ENCODE results near the gene OSBP.

Gene OSBP

DNA sequence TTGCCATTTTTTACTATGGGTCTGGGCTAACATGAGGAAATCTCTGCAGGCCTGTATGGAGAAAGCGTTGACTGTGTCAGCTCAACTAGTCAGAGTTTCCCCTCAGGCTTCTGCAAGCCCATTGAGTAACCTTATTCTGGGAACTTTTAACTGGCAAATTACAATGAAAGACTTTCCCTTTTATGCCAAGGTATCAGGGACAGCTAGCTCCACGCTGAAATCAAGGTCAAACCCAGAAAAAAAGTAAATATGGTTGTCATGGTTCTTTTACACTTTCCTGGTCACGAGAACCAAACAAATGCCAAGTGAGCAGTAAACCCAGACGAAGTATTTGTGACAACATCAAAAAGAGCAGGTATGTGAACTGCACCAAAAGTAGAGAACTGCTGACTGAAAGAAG, 13.8 kb downstream of the OSBP start:
- DNase-seq = no peak

DNA sequence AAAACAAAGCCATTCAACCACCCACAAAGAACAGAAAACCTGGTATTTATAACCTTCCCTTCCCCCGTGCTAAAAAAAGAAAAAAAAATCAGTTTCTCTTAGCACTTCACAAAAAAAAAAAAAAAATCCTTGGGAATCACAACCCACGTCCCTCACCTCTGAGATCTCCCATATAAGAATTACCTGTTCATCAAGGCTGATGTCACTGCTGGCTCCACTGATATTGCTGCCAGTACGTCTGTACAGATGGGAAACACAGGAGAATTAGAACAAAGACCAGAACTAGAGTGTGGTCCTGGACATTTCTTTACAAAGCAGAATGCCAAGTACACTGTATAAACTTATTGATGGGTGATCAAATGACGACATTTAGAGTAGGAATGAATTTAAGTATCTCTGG, 14.9 kb downstream of the OSBP start:
- no peak for DNase-seq

DNA sequence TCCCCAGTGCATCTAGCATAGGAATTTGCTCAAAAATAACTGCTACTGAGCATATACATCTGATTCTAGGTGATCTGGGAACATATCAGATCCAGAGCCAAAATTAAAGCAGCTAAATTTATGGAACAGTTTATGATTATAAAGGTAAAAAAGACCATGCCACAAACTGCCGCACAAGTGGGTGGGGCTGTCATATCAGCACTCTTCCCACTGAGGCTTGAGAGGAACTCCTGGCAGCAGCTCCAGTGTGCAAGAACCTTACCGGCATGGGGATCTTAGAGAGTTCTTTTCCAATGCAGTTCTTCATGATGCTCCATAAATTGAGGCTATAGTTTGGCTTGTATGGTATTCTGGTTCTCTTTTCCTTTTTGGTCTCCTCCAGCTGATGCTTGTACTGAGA, 15.3 kb downstream of the OSBP start:
- DNase-seq = no peak

DNA sequence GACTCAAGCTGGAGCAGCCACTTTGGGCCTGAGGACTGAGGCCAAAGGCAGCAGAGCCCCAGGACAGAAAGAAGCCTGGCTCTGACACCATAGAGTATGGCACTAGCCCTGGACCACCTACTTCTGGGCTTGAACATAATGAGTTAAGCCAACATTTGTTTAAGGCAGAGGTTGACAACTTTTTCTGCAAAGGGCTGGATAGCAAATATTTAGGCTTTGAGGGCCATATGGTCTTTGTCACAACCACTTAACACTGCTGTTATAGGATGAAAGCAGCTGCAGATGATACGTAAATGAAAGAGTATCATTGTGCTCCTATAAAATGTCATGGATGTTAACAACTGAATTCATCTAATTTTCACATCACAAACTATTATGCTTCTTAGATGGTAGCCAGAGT, 16.6 kb downstream of the OSBP start:
- DNase-seq = no peak

DNA sequence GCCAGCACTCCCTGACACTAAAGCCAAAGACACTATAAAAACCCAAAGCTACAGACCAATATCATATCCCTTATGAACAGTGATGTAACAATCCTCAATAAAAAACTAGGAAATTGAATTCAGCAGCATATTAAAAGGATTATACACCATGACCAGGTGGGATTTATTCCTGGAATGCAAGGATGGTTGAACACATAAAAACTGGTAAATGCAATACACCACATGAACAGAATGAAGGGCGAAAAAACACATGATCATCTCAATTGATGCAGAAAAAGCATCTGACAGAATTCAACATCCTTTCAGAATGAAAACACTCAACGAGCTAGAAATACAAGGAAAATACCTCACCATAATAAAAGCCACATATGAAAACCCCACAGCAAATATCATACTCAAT, 31.3 kb downstream of the OSBP start:
- DNase-seq = no peak

DNA sequence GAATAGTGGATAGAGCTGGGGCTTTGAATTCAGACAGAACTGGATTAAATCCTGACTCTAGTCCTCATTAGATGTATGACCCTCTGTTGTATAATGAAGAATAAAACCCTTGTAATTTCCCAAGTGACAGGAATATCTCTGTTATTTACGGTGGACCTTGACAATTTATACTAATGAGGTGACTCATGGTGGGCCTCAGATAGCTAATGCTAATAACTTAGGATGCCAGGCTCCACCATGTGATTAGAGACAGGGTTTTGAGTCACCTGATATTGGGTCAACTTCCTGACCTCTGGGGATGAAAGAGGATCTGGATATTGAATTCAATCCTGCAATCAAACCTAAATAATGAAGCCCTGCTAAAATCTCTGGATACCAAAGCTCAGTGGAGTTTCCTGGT, 33.6 kb downstream of the OSBP start:
- no peak for DNase-seq

DNA sequence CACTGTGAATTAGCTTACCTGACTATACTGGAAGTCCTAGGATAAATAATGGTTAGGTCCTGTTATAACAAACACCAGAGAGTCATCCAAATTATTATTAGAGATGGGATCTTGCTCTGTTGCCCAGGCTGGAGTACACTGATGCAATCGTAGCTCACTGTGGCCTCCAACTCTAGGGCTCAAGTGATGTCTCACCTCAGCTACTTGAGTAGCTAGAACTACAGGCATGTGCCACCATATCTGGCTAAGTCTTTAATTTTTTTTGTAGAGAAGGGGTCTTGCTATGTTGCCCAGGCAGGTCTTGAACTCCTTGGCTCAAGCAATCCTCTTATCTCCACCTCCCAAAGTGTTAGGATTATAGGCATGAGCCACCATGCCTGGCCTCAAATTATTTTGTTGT, 37.2 kb downstream of the OSBP start:
- no peak for DNase-seq

DNA sequence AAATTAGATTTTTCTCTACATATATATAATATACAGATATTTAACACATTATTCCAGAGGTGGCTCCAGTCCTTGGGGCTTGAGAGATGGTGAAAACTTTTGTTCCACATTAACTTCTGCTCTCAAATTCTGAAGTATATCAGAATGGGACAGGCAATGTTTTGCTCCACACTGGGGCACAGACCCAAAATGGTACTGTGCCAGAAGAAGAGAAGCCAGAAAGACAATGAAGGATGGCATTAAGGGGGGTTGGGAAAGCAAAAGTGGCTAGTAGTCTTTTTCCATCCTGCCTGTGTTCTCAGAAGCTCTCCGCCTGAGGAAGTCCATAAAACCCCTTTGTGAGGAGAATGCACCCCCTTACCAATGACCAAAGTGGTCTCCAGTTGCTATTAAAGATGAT, 40.1 kb downstream of the OSBP start:
- no peak for DNase-seq

DNA sequence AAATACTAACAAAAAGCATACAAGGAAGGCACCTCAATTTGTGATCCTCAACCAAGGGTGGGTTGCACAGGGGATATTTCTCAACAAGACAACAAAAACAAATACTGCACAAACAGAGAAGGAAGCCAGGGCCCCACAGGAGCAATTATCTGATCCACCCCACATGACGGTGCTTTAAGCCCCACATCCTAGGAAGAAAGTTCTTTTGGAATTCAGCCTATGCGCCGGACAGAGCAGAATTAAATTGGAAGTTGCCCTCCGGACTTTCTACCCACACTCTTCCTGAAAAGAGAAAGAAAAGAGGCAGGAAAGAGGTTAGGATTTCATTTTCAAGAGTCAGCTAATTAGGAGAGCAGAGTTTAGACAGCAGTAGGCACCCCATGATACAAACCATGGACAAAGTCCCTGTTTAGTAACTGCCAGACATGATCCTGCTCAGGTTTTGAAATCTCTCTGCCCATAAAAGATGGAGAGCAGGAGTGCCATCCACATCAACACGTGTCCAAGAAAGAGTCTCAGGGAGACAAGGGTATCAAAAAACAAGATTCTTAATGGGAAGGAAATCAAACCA, 40.6 kb downstream of the OSBP start:
- DNase-seq = no peak

DNA sequence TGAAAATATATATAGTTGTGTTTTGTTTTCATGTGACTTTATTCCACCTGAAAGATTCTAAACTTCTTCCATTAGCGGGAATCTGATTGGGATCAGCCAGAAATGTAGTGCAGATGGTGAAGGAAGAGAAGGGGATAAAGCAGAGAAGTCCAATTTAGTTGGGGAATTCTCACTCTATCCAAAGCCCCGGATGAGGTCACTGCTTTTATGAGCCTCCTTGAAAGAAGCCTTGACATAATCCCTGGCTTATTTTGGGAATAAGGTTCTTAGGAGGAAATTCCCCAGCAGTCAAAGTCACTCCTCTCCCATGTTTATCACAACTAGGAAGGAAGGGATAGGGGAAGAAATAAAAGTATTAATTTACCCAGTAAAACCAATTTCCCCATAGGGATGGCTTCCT, 41.1 kb downstream of the OSBP start:
- DNase-seq = no peak

DNA sequence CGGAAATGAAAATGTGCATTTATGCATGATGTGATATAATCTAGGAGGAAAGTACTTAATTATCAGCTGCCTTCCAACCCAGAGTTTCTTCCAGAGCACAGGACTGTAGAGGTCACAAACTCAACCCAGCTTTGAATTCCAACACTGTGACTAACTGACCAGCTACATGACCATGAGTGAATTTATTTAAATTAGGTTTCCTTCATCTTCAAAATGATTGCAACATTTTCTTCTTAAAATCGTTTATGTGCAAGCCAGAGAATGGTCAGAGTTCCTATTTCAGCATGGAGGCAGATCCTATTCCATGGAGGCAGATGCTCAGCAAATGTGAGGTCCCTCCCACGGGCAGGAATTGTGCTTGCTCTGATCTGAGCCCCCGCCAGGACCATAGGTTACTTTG, 42.4 kb downstream of the OSBP start:
- no peak for DNase-seq

DNA sequence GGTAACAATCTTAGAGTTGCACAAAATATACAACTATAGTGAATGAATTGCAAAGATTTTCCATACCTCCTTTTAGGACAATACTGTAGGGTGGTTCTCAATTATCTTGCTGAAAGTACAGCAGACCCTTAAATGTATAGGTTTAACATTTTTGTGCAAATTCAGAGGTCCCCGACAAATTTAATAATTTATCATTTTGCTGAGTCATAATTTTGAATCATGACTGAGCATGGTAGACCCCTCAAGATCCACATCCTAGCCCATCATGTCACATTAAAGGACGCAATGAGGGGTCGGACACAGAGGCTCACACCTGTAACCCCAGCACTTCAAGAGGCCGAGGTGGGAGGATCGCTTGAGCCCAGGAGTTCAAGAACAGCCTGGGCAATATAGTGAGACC, 43.5 kb downstream of the OSBP start:
- DNase-seq = no peak

DNA sequence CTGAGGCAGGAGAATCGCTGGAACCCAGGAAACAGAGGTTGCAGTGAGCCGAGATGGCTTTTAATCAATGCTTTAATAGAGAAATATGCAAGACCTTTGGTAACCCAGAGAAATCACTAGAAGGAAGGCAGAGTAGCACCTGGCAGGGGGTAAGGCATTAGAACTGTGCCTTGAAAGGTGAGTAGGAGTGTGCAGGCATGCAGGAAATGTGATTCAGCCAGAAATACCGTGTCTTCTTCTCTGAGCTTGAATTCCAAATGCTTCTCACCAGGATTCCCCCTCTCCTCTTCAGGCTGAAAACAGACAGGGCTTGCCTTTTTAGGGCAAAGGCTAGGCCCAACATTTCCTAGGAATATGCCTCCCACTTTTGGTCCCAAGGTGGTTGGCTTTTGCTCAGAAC, 53.3 kb downstream of the OSBP start:
- no peak for DNase-seq

DNA sequence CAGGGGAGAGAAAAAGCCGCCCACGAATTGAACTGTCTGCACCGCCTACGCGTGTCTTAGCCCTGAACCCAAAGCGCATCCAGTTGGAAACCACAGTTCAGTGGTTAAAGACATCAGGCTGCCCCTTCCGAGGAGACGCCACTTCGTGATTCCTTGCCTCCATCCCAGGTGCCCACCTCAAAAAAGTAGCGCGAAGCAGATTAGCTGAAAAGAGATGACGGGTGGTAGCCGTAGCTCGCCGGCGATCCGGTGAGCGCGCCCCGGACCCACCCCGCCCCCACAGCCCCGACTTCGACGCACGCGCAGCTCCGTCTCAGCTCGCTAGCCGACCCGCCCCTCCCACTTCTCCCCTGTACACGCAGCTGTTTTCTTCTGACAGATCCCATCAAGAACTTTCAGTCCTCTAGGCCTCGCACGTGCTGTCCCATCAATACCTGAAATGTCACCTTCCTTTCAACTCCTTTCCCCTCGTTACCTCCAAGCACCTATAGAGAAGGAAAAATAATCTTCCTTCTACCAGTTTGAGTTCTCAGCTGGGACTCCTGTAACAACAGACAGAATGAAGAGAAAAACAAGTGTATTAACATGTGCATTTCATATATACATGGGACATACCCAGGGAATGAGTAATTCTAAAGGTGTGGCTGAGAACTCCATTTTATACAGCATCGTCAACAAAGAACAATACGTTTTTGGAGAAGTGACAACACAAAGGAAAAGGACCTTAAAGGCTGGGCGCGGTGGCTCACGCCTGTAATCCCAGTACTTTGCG, 54.7 kb downstream of the OSBP start:
- DNase-seq = peak; percentile 90

DNA sequence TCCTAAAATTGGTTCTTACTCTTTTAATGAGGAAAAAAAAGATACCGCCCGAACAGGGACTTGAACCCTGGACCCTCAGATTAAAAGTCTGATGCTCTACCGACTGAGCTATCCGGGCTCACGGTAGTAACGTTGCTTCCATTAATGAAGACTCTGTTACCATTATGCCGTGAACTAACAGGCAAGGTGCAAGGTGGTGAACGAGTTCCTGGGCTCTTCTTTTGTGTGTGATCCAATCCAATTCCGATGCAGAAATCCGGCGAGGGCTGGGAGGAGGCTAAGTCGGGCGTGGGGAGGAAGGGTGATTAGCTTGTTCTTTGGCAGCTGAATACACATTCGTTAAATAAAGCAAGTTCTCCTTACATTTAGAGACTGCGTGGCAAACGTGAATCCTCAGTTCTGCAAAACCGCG, 55.3 kb downstream of the OSBP start:
- peak; percentile 88 for DNase-seq

DNA sequence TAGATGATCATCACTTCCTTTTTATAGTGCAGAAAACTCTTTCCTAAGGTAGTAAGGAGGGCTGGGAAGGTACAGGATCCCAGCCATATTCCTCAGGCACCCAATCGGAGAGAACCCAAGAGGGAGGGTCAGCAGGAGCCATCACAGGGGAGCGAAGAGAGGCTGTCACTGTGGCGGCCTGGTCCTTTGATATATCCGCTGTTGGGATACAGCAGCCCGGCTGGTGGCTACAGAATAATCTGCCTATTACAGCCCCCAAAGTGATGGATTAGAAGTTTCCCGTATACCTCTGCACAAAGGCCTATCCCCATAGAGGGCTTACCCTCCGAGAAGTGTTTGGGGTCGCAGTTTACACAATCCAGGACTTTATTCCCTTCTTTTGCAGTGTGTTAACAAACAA, 55.7 kb downstream of the OSBP start:
- no peak for DNase-seq

DNA sequence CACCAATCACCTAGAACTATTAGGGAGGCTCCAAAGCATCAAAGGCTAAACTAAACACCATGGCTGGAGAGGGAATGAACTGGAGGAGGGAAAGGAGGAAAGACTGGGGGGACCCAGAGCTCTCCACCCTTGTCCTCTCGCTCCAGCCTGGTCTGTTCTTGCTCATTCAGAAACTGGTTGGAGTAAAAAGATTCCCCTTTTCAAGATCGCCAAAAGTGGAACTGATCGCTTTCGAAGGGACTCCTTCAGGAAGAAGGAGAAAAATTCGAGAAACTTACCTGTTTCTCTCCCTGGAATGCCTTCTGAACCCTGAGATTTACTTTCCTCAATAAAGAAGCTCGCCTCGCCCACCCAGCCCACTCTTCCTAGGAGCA, 57.3 kb downstream of the OSBP start:
- no peak for DNase-seq

DNA sequence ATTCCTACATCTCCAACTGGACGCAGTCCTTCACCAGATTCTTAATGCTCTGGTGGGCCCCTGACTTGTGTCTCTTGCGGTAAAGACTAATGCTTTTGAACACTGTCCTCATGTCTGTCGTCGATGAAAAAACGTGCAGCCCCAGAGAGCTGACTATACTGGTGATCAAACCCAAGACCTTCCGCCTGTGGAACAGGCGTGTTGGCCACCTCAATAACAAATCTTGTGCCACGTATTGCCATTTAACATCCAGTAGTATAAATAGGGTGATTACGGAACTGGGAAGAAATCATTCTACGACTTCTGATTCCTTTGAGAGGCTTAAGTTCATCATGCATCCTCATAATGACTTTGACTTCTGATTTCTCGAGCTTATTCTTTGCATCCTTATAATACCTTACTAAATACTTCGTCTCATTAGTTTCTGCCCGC, 58.6 kb downstream of the OSBP start:
- DNase-seq = peak; percentile 42

DNA sequence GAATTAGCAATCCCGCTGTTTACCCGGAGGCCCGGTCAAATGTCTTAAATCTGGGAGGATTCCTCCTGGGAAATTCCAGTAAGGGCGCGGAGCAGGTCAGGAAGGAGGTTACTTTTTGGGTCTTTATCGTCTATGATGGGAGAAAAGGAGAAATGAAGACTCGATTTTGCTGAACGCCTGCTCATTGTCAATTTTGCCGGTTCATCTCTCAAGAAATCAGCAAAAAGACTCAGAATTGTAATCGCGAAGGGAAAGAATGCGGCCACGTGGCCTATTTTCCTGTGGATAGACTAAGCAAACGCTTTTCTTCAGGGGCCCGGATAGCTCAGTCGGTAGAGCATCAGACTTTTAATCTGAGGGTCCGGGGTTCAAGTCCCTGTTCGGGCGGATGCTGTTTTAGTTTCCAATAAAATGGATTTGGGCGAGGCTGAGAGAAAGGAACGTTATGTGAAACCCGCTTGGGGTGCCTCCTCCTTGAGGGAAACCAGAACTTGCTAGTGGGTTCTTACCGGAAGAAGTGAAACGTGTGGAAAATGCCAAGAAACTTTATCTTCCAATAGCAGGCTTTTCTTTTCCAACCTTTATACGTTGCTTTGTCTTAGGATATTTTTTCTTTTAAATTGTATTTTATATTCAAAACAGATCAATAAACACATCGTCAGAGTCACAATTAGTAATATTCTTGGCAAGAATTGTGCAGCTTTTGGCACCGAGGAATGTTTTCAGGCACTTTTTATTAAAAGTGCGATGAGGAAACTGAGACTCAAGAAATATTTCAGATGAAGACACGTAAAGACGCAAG, 59.3 kb downstream of the OSBP start:
- peak; percentile 90 for DNase-seq

DNA sequence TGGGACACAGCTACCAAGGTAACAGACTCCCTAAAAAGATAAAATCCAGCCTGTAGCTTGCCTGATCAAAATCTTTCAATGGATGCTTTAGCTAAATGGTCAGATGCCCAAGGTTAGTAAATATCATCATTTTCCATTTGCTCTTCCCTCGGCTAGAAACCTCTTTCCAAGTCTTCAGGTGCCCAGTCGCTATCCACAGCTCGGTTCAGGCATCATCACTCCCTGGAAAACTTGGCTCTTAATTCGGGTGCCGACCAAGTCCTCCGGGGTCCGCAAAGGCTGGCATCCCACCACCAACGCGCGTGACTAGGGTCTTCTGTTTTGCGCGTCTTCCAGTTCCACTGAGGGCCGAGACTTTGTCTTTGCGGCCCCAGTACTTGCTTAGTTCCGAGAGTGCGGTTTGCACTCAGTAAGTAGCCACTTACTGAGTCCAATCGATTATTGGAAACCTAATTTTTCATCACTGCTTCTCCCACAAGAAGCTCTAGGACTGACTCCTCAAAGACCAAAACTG, 59.9 kb downstream of the OSBP start:
- DNase-seq = no peak

DNA sequence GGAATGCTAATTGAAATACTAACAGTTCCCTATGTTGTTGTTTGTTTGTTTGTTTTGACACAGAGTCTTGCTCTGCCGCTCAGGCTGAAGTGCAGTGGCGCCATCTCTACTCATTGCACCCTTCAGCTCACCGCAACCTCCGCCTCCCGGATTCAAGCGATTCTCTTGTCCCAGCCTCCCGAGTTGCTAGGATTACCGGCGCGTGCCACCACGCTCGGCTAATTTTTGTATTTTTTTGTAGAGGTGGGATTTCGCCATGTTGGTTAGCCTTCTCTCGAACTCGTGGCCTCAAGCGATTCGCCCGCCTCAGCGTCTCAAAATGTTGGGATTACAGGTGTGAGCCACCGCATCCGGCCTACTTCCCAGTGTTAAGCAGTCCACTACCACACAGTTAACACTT, 62.3 kb downstream of the OSBP start:
- DNase-seq = no peak

DNA sequence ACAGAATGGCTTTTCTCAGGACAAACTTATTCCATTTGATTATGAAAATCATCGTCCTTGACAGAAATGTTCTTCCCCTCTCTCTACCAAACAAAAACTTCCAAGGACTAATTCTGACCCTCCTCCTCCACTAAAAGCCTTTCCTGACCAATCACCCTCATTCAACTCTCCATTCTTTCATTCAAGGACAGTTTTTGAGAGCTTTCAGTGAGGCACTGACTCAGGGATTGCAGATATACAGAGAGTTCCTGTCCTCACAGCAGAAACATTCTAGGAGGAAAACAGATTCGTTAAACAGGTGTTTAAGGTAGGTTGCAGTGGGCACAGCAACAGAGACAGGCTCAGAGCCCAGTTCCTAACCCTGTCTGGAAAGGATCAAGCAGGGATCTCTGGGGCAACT, 62.7 kb downstream of the OSBP start:
- DNase-seq = no peak

DNA sequence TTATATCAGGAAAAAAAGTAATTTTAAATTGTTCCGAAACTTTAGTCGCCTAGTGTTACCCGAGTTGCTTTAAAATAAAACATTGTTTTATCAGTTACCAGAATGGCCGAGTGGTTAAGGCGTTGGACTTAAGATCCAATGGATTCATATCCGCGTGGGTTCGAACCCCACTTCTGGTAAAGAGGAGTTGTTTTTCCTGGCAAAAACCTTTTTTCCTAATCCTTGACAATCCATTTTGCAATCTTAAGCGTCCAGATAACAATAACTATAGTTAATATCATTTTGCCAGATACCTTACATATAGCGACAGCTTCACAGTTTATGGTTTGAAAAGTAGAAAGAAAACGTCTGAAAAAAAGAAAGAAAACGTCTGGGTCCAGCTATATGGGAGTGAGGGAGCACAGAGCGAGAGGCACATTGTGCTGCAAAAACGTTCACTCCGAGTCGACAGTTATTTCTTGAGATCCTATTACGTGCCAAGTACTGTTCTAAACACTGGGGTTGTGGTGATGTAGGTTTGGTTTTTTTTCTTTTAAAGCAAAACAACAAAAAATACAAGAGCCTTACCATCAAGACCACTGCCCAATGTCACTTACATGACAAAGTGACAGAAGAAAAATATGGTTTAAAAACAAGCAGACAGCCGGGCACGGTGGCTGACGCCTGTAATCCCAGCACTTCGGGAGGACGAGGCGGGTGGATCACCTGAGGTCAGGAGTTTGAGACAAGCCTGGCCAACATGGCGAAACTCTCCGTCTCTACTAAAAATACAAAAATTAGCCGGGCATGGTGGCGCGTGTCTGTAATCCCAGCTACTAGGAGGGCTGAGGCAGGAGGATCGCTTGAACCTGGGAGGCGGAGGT, 63.7 kb downstream of the OSBP start:
- DNase-seq = peak; percentile 51

Data from activated CD4-positive, alpha-beta T cell treated with anti-CD3 and anti-CD28 coated beads for 48 hours (primary cell).